DMS114 treated with DMSO at 0.1 percent for 48 hours (cell line): ENCODE results near the gene RPL13A.

Experiments
- DNase-seq: peaks from one replicate; lab custom pipeline; 2025; ENCODE audit not compliant: unreplicated experiment; lab: John Stamatoyannopoulos, UW

The RPL13A gene

DNA sequence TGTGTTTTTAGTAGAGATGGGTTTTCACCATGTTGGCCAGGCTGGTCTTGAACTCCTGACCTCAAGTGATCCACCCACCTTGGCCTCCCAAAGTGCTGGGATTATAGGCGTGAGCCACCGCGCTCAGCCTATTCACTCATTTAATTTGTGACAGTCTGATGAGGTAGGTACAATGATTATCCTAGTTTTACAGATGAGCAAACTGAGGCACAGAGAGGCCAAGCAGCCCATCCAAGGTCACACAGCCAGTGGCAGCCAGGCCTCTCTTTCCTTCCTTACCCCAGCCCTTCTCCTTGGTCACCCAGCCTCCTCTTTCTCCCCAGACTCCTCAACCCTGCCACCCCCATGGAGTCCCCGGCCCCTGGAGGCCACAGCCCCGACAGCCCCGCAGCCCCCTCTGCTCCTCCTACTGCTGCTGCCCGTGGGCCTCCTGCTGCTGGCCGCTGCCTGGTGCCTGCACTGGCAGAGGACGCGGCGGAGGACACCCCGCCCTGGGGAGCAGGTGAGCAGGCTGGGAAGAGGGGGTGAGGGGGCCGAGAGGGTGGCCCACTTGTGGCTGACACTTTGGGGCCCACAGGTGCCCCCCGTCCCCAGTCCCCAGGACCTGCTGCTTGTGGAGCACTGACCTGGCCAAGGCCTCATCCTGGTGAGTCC, 7.3 kb upstream of the RPL13A start:
- DNase-seq = no peak

DNA sequence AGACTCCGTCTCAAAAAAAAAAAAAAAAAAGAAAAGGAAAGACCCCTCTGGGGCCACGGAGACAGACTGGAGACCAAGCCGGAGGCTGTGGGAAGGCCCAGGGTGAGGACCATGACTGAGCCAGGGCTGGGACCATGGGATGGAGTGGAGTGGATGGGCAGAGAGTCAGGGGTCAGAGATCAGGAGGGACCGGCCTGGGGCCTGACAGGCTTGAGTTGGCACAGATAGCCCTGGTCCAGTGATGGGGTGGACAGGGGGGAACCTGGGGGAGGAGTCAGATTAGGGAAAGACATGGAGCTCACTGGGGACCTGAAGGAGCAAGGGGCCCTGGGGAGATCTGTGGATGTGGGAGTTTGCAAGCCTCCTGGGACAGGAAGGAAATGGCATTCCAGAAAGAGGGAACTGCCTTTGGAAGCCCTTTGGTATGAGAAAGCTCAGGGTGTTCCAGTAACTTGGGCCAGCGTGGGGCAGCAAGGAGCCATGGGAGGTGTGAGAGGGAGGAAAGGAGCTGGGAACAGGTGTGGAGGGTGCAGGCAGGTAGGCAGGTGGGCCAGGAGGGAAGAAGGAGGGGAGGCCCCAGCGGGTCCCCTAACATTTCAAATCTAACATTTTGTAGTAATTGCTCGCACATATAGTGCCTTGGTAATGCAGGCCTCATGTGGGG, 6.3 kb upstream of the RPL13A start:
- DNase-seq = no peak

DNA sequence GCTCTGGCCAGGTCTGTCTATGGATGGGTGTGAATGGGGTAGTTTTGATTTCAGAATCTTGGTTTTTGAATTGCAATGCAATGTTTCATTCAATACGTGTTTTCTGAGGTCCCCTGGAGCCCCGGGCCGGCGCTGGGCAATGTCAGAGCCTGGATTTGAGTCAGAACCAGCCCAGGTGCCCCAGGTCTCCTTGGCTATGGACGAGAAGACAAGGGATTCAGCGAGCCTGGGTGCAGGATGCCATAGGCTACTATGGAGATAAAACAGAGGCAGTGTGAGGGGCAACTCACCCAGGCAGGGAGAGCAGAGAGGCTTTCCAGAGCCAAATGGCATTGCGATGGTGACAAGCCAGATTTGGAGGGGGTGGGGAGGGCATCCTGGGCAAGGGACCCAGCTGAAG, 1.2 kb upstream of the RPL13A start:
- DNase-seq = no peak

DNA sequence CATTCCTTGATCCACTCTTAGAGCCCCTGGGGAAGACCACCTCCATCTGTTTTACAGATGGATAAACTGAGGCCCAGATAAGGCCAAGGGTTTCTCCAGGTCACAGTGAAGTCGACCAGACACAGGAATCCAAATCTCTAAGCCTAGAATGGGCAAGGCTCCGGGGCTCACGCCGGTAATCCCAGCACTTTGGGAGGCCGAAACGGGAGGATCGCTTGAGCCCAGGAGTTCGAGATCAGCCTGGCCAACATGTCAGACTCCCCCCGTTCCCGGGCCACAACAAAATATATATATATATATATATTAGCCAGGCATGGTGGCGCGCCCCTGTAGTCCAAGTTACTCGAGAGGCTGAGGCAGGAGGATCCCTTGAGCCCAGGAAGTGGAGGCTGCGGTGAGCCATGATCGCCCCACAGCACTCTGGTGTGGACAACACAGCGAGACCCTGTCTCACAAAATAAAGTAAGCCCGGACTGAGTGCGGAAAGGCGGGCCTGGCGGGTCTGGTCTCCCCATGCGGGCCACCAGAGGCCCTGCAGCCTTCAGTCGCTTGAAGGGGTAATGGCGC, 615 bp upstream of the RPL13A start:
- no peak for DNase-seq

DNA sequence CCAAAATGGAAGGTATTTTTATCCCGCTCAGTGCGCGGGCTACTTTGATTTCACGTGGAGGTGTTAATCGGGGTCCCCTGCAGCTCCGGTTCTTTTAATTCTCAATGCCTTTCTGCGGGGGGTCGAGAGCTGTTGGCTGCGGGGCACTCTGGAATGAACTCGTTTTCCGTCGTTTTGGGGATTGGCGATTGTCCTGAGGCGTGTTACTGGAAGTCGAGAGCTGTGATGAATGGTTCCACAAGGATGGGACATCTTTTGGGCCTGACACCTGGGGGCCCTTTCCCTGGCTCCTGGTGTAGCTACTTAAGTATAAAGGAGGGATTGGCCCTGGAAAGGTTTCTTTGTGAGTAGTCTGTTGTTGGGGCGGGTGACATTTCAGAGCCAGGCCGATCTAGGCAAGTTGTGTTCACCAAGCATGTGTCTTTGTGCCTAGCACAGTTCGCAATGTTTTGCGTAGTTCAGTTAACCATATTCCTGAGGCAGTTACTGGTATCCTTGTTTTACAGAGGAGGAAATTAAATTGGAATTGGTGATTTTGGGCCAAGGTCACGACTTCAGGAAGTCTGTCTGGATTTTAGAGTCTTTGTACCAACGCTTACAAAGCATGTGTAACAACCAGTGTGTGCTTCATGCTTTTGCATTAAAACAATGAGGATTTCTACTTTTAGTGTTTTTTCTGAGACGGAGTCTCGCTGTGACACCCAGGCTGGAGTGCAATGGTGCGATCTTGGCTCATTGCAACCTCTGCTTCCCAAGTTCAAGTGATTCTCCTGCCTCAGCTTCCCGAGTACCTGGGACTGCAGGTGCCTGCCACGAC, 846 bp downstream of the RPL13A start:
- no peak for DNase-seq

DNA sequence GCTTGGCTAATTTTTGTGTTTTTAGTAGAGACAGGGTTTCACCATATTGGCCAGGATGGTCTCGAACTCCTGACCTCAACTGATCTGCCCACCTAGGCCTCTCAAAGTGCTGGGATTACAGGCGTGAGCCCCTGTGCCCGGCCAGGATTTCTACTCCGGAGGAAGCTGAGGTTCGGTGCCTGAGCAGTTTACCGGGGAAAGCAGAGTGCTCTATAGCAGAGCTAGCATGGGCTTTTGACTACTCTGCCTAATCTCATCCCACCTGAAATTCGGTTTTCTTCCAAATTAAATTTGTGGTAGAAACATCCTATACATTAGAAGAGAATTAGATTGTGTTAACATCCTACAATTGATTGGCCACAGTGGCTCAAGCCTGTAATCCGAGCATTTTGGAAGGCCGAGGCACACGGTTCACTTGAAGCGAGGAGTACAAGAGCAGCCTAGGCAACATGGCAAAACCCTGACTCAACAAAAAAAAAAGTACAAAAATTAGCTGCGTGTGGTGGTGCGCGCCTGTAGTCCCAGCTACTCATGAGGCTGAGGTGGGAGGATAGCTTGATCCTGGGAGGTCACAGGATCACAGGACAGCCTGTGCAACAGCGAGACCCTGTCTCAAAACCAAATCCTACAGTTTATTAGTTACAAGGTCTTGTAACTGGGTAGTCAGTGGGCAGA, 1.6 kb downstream of the RPL13A start:
- no peak for DNase-seq

DNA sequence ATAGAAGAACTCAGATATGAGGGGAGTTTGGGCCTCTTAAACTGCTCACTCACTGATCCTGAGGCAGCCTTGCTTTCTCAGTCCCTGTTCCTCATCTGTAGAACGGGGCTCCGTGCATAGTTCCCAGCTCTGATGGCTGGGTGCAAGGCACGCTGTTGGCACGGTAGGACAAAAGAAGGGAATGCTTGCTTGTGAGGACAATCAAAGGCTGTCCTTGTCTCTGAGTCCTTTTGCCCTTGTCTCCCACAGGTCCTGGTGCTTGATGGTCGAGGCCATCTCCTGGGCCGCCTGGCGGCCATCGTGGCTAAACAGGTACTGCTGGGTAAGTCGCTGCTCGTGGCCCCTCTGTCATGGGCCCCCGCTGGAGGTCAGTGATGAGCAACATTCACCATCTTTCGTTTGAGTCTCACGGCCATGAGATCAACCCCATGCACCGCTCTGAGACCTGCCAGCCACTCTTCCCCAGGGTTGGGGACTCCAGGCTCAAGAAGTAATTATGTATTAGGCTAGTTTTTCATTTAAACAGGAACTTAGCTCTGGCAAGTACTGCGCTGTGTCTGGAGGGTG, 2.3 kb downstream of the RPL13A start:
- no peak for DNase-seq

DNA sequence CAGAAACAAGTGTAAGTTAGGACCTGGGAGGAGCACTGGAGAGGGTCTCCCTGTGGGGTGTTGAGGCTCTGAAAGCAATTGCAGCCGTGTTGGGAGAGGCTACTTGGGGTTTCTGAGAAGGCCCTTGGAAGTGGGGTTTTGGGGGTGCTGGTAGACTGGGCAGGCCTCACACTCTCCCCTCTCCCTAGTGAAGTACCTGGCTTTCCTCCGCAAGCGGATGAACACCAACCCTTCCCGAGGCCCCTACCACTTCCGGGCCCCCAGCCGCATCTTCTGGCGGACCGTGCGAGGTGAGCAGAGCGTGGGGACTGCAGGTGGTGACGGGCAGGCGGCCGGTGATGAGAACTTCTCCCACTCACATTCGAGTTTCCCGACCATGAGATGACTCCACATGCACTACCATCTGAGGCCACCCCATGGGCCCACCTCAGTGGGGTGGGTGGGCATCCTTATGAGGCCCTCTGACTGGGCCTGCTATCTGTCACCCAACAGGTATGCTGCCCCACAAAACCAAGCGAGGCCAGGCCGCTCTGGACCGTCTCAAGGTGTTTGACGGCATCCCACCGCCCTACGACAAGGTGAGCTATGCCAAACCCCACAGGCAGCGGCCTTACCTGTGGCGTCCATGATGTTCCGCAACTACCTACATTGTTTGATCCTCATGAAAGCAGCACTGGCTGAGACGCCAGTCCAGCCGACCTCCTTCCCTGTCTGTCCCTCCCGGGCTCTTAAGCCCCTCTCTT, 3.0 kb downstream of the RPL13A start:
- DNase-seq = no peak

DNA sequence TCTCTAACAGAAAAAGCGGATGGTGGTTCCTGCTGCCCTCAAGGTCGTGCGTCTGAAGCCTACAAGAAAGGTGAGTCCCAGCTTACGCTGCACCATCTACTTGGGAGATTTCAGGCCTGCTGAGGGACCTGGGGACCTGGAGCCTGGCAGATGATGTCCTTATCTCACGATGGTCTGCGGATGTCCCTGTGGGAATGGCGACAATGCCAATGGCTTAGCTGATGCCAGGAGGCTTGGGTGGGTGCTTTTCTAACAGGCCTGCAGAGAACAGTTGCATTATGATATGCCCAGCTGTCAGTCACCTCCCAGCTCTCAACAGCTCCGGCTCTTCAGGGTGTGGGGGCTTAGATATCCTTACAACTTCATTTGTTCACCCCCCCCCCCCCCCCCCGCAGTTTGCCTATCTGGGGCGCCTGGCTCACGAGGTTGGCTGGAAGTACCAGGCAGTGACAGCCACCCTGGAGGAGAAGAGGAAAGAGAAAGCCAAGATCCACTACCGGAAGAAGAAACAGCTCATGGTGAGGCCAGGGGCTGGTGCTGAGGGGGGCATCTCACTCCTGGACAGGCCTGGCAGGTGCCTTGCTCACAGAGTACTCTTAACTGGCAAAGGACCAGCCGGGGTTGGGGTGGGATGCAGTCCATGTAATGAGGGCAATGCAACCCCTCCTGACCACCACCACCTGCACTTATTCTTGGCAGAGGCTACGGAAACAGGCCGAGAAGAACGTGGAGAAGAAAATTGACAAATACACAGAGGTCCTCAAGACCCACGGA, 3.8 kb downstream of the RPL13A start:
- DNase-seq = no peak

DNA sequence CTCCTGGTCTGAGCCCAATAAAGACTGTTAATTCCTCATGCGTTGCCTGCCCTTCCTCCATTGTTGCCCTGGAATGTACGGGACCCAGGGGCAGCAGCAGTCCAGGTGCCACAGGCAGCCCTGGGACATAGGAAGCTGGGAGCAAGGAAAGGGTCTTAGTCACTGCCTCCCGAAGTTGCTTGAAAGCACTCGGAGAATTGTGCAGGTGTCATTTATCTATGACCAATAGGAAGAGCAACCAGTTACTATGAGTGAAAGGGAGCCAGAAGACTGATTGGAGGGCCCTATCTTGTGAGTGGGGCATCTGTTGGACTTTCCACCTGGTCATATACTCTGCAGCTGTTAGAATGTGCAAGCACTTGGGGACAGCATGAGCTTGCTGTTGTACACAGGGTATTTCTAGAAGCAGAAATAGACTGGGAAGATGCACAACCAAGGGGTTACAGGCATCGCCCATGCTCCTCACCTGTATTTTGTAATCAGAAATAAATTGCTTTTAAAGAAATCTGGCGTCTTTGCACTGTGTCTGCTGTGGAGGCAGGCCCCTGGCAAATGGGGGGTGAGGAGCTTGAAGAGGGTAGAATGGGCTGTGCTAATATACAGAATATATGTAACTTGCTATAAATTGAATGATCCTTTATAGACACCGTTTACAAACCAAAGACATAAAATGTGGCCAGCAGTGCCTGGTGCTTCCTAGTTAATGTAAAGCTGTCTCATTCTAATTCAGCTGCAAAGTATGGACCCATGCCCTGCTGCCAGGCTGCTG, 4.6 kb downstream of the RPL13A start:
- DNase-seq = no peak

DNA sequence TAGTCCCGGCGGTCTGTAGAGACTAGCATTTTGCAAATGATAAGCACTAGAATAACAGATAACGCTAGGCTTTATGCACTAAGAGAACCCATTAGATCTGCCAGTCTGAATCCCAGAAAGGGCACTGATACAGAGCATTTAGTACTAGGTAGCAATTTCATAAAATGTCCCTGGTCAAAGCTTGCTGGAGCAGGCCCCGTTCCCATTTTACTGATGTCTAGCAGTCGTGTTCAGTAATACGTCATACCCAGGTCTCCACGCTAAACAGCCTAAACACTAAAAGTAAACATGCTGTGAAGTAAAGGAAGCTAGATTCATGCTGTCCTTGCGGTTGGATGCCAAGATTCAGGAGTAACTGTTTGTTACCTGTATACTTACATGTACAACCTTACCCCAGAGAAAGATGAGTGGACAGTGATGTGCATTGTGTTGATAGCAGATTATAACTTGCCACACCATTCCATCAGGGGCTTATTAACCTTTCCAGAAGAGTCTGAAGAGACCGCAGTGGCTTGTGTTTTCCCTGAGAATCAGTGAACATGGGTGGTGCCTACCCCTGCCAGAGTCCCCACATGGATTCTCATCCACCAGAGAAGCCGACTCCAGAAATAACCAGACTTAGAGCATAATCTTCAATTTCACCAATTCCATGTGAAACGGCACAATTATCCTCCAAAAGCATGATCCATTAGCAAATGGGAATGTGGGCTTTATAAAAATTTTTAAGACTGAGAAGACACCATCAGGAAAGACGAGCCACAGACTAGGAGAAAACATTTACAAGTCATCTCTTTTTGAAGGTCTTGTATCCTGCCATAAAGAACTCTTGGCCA, 5.4 kb downstream of the RPL13A start:
- peak; percentile 48 for DNase-seq

DNA sequence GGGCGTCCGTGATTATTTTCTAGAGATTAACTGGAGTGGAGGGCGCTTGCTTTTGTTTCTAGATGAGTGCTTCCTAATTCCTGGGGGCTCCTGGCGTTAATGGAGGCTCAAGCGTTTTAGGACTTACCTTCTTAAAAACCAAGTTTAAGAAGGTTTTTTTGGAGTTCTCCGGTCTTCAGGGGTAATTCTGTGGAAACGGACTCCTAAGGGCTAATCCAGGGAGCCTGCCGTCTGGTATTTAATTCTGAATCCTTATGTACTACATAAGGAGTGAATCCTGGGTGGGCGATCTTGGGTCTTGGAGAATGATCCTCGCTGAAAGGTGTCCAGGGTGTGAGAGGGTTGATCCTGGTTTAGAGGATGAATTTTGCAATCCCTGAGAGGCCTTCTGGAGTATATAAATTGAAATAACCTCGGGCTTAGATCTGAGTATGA, 9.2 kb downstream of the RPL13A start:
- no peak for DNase-seq

DNA sequence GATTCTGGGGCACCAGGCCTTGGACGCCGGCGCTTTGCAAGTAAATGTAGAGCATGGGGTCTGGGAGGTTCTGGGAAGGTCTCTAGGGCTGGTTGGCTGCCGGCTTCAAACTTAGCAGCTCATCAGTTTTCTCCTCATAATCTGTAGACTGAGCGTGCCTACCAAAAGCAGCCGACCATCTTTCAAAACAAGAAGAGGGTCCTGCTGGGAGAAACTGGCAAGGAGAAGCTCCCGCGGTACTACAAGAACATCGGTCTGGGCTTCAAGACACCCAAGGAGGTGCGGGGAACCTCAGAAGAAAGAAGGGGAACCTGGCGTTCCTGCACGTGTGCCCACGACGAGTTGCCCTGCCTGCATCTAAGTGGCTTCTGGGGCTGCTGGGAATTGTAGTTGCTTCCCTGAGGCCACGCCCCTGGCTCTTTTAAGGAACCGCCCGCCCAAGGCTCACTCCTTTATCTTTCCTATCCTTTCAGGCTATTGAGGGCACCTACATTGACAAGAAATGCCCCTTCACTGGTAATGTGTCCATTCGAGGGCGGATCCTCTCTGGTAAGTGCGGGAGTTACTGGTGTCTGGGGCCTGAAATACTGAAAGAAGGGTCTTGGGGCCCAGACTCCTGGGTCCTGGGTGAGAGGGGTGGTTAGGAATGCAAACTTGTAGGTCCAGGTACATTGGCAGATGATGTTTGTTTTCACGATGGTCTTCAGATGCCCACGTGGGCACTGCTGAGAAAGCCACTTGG, 9.8 kb downstream of the RPL13A start:
- no peak for DNase-seq

DNA sequence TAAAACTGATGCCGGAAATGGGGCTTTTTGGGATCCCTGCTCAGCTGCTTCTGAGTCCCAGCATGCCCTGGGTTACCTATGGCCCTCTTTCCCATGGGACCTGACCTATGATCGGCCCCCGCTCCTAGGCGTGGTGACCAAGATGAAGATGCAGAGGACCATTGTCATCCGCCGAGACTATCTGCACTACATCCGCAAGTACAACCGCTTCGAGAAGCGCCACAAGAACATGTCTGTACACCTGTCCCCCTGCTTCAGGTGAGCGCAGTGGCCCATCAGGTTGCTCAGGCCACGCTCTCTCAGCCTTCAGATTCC, 10.3 kb downstream of the RPL13A start:
- DNase-seq = no peak

DNA sequence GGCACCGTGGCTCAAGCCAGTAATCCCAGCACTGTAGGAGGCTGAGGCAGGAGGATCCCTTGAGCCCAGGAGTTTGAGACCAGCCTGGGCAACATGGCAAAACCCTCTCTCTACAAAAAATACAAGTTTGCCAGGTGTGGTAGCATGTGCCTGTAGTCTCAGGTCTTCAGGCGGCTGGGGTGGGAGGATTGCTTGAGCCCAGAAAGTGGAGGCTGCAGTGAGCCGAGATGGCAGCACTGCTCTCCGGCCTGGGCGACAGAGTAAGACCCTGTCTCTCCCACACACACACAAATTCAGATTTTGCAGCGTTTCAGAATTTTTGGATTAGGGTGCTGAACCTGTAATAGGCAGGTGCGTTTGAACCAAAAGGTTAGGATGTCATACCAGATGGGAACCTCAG, 11.1 kb downstream of the RPL13A start:
- no peak for DNase-seq

DNA sequence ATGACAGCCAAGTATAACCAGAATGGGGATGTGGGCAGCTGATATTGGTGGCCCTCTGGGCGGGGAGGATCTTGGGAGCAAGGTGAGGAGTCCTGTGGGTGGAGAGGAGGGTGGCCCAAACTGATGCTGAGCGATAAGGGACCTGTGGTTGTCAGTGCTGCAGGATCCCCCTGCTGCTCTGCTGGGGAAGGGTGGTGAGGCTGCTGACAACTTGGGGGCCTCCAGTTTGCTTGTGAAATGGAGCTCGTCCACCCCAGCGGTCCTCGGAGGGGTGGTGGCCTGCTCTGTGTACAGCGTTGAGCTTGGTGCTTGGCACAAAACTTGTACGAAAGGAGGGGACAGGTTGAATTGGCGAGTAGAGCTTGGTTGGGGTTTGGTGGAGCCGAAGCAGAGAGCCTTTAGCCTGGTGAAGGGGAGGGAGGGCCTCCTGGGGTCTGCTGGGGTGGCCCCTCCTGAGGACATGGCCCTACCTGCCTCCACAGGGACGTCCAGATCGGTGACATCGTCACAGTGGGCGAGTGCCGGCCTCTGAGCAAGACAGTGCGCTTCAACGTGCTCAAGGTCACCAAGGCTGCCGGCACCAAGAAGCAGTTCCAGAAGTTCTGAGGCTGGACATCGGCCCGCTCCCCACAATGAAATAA, 11.7 kb downstream of the RPL13A start:
- no peak for DNase-seq
